Prostate gland (tissue), 2 donors: ENCODE results near the gene KCNJ13. TPM values are rescaled to one million over a fixed set of nuclear protein-coding genes. Genes with fewer than 3 reads are reported as not detected.

ENCODE experiments used
- DNase-seq: peaks from one replicate; pipeline ENCODE4 v3.0.0-alpha.2; 2019; ENCODE audit warnings: low spot score
- H3K27ac ChIP-seq, 2 donors: fragments of 200-600 bp; sonication (generic); 2 replicates each; pipeline ENCODE4 v1.5.1; 2017 to 2019
- H3K27me3 ChIP-seq: fragments of 200-600 bp; sonication (generic); replicated peaks from 2 replicates; pipeline ENCODE4 v1.5.1; 2019; ENCODE audit not compliant: insufficient read depth
- H3K36me3 ChIP-seq, 2 donors: fragments of 200-600 bp; sonication (generic); 1 replicate in 1 of 2; 2 replicates in 1 of 2; pipeline versions ENCODE4 v1.5.1 to v1.8.1; 2017 to 2019
- H3K4me1 ChIP-seq: fragments of 200-600 bp; sonication (generic); replicated peaks from 2 replicates; pipeline ENCODE4 v1.5.1; 2019
- H3K4me3 ChIP-seq, 2 donors: fragments of 200-600 bp; sonication (generic); 2 replicates each; pipeline ENCODE4 v1.5.1; 2017 to 2019
- H3K9me3 ChIP-seq: fragments of 200-600 bp; sonication (generic); 2 replicates; pipeline ENCODE4 v1.5.1; 2017
- POLR2A ChIP-seq: fragments of 450-650 bp; IDR thresholded peaks from one replicate; pipeline ENCODE4 v1.6.1; 2016; ENCODE audit warnings: antibody characterized with exemption, mild to moderate bottlenecking
- POLR2AphosphoS5 ChIP-seq: sonication (generic); formaldehyde crosslinking; IDR thresholded peaks from one replicate; pipeline ENCODE4 v1.6.1; 2017; ENCODE audit warnings: antibody characterized with exemption
- whole genome bisulfite sequencing: methylation state at CpG from one replicate; pipeline ENCODE4 v1.1.5; 2018; 5-methylcytosine and 5-hydroxymethylcytosine counted together
- intact Hi-C: fragments of 100-400 bp; cut with DNase I; formaldehyde crosslinking; loops from one replicate; pipeline ENCODE4 v1.14.2; 2022
- total RNA-seq, 2 donors: library from RNA; depleted of rRNA; stranded (reverse); fragments of >200 nt; gene quantifications; one replicate each; pipeline ENCODE4 v1.1.0, GENCODE V29; 2016
- TF ChIP-seq, protein P1 (sequence below), 4 experiments: fragments of 200-600 bp in 2 of 4; fragments of 450-650 bp in 2 of 4; sonication (generic) in 2 of 4; IDR thresholded peaks; 1 replicate in 3 of 4; 2 replicates in 1 of 4; pipeline ENCODE4 v1.5.1; 2016 to 2019; ENCODE audit warnings: antibody characterized with exemption in 4 of 4, mild to moderate bottlenecking in 2 of 4, moderate library complexity in 2 of 4

KCNJ13 gene
- total RNA-seq, 2 donors from 2014 or later: 0.32 to 3.5 TPM

DNA sequence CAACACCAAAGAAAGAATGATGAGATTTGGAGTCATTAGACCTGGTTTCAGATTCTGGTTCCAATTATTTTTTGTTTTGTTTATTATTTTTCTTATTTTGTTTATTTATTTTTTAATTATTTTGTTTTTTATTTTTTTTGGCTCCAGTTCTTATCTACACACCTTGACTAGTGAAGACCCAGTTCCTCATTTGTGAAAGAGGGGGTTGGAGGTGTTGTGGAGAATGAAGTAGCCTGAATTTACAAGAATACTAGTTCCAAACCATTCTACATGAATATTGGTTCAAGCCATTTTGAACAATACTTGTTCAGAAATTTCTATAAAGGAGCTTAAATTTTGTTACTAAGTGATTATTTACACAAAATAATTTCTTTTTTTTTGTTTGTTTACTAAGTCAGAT lies 6.9 kb upstream of the KCNJ13 start:
- H3K9me3 ChIP-seq: no peaks in the 10 kb centered on the region
- TF ChIP-seq POLR2AphosphoS5 (no peak), POLR2A (no peak)
- TF ChIP-seq, protein P1, sequence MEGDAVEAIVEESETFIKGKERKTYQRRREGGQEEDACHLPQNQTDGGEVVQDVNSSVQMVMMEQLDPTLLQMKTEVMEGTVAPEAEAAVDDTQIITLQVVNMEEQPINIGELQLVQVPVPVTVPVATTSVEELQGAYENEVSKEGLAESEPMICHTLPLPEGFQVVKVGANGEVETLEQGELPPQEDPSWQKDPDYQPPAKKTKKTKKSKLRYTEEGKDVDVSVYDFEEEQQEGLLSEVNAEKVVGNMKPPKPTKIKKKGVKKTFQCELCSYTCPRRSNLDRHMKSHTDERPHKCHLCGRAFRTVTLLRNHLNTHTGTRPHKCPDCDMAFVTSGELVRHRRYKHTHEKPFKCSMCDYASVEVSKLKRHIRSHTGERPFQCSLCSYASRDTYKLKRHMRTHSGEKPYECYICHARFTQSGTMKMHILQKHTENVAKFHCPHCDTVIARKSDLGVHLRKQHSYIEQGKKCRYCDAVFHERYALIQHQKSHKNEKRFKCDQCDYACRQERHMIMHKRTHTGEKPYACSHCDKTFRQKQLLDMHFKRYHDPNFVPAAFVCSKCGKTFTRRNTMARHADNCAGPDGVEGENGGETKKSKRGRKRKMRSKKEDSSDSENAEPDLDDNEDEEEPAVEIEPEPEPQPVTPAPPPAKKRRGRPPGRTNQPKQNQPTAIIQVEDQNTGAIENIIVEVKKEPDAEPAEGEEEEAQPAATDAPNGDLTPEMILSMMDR (IDR thresholded peaks at IDR 0.05): no peak
- H3K27ac ChIP-seq: no peak overlapping the region
- H3K27me3 ChIP-seq: no peaks in the 10 kb centered on the region
- H3K36me3 ChIP-seq: no peaks in the 10 kb centered on the region
- intact Hi-C loops: no loop called here
- DNase-seq: no peak
- no peaks in the 10 kb centered on the region for H3K4me1 ChIP-seq
- no peak overlapping the region for H3K4me3 ChIP-seq

- H3K36me3 ChIP-seq: no peaks in the 10 kb centered on the region
Measured at GRCh38 chr2:232781765-232782164, 5.4 kb upstream of the KCNJ13 start.

GRCh38 chr2:232779934-232780333 lies 3.6 kb upstream of the KCNJ13 start:
- peak; percentile 34 for DNase-seq
- no peak overlapping the region for H3K27ac ChIP-seq

More at GRCh38 chr2:232781765-232782164, 5.4 kb upstream of the KCNJ13 start:
- H3K27me3 ChIP-seq: no peaks in the 10 kb centered on the region
- H3K9me3 ChIP-seq: no peaks in the 10 kb centered on the region
- H3K4me1 ChIP-seq: no peaks in the 10 kb centered on the region
- H3K4me3 ChIP-seq: no peak overlapping the region
- DNase-seq: no peak
- H3K27ac ChIP-seq: no peak overlapping the region
- TF ChIP-seq POLR2AphosphoS5: no peak
- TF ChIP-seq POLR2A: no peak
- TF ChIP-seq, protein P1 (IDR thresholded peaks at IDR 0.05): no peak
- intact Hi-C loops: no loop called here

GRCh38 chr2:232779465-232779864 lies 3.1 kb upstream of the KCNJ13 start:
- TF ChIP-seq, protein P1 (IDR thresholded peaks at IDR 0.05): no peak
- TF ChIP-seq POLR2A (no peak), POLR2AphosphoS5 (no peak)
- H3K4me3 ChIP-seq: no peak overlapping the region
- no peaks in the 10 kb centered on the region for H3K9me3 ChIP-seq
- intact Hi-C loops: no loop called here
- H3K27ac ChIP-seq: no peak overlapping the region
- no peak for DNase-seq
- no peaks in the 10 kb centered on the region for H3K4me1 ChIP-seq
- WGBS: 47% methylated on average over 3 of the region's 3 CpGs
- no peaks in the 10 kb centered on the region for H3K36me3 ChIP-seq
- no peaks in the 10 kb centered on the region for H3K27me3 ChIP-seq

More at GRCh38 chr2:232779934-232780333, 3.6 kb upstream of the KCNJ13 start:
- Histone ChIP-seq H3K9me3 (no peaks in the 10 kb centered on the region), H3K4me3 (no peak overlapping the region), H3K4me1 (no peaks in the 10 kb centered on the region), H3K27me3 (no peaks in the 10 kb centered on the region), H3K36me3 (no peaks in the 10 kb centered on the region)
- TF ChIP-seq, protein P1 (IDR thresholded peaks at IDR 0.05): no peak
- TF ChIP-seq POLR2AphosphoS5 (no peak), POLR2A (no peak)
- intact Hi-C loops: no loop called here
- 32% methylated on average over 1 of the region's 1 CpG for WGBS

- DNase-seq: no peak
- intact Hi-C loops: no loop called here
- no peaks in the 10 kb centered on the region for H3K27me3 ChIP-seq
- no peak overlapping the region for H3K4me3 ChIP-seq
- no peak overlapping the region for H3K27ac ChIP-seq
- 54% methylated on average over 5 of the region's 5 CpGs for WGBS
- no peaks in the 10 kb centered on the region for H3K9me3 ChIP-seq
- H3K4me1 ChIP-seq: no peaks in the 10 kb centered on the region
- TF ChIP-seq POLR2AphosphoS5 (no peak), POLR2A (no peak)
- TF ChIP-seq, protein P1 (IDR thresholded peaks at IDR 0.05): no peak
- H3K36me3 ChIP-seq: no peaks in the 10 kb centered on the region
Measured at GRCh38 chr2:232777276-232777675, 911 bp upstream of the KCNJ13 start.
